H1 (cell line): Measurements from ENCODE around the gene CCDC91. TPM values are rescaled to one million over a fixed set of nuclear protein-coding genes. Genes with fewer than 3 reads are reported as not detected.

ENCODE experiments used
- CTCF ChIA-PET: fragments of 300-600 bp; sonication (Branson Sonifier 250); formaldehyde crosslinking; loops from one replicate; lab custom pipeline; 2021; ENCODE audit not compliant: partially characterized antibody; lab: Charles Lee
- POLR2A ChIA-PET: fragments of 300-600 bp; sonication (Branson Sonifier 250); formaldehyde crosslinking; loops from one replicate; lab custom pipeline; 2021; ENCODE audit warnings: inconsistent platforms; ENCODE audit not compliant: partially characterized antibody; lab: Charles Lee
- DNase-seq, 2 experiments: peaks; one replicate each; pipeline versions ENCODE4 v3.0.0 to v3.0.0-alpha.2; 2010 to 2022; ENCODE audit warnings: low spot score in 2 of 2, low read depth in 1 of 2, mixed read lengths in 1 of 2
- FAIRE-seq: peaks from 2 replicates; lab custom pipeline; 2011; peaks lifted over from hg19 to GRCh38; lab: Jason Lieb, UNC
- H2AFZ ChIP-seq: 2 replicates; pipeline ENCODE4 v1.8.1; 2012; ENCODE audit warnings: low read length, inconsistent platforms
- H2AK5ac ChIP-seq: 2 replicates; pipeline ENCODE4 v1.6.1; 2013; ENCODE audit warnings: low read depth, low read length
- H2BK120ac ChIP-seq: replicated peaks from 2 replicates; pipeline ENCODE3; 2013; ENCODE audit warnings: low read depth, low read length, inconsistent platforms
- H2BK12ac ChIP-seq: 2 replicates; pipeline ENCODE4 v1.6.1; 2013; ENCODE audit warnings: low read depth, low read length
- H2BK15ac ChIP-seq: 2 replicates; pipeline ENCODE4 v1.6.1; 2013; ENCODE audit warnings: low read length
- H2BK20ac ChIP-seq: 2 replicates; pipeline ENCODE4 v1.6.1; 2013; ENCODE audit warnings: low read length
- H2BK5ac ChIP-seq: 2 replicates; pipeline ENCODE4 v1.6.1; 2013; ENCODE audit warnings: low read depth, low read length
- H3K14ac ChIP-seq: 2 replicates; pipeline ENCODE4 v1.6.1; 2013; ENCODE audit warnings: inconsistent platforms; ENCODE audit not compliant: insufficient read length
- H3K18ac ChIP-seq: 2 replicates; pipeline ENCODE4 v1.6.1; 2013; ENCODE audit warnings: low read length; ENCODE audit errors: extremely low read depth
- H3K23ac ChIP-seq: 2 replicates; pipeline ENCODE4 v1.6.1; 2013; ENCODE audit warnings: inconsistent platforms; ENCODE audit not compliant: insufficient read length
- H3K23me2 ChIP-seq: 2 replicates; pipeline ENCODE4 v1.6.1; 2013; ENCODE audit warnings: low read depth, low read length
- H3K27ac ChIP-seq: 2 replicates; pipeline ENCODE4 v1.6.1; 2011; ENCODE audit warnings: low read depth, low read length, inconsistent platforms
- H3K27me3 ChIP-seq, 4 experiments: replicated peaks in 1 of 4; 1 replicate in 1 of 4; 2 replicates in 3 of 4; pipeline versions ENCODE4 v1.6.1 to v1.8.1; 2011 to 2013; ENCODE audit warnings: low read length in 3 of 4, mild to moderate bottlenecking in 3 of 4, inconsistent platforms in 2 of 4, mixed read lengths in 2 of 4, moderate library complexity in 1 of 4; ENCODE audit not compliant: control insufficient read depth in 3 of 4, insufficient read depth in 3 of 4; ENCODE audit errors: extremely low read depth in 1 of 4
- H3K36me3 ChIP-seq, 4 experiments: 2 replicates each; pipeline versions ENCODE4 v1.6.1 to v1.8.1; 2011 to 2013; ENCODE audit warnings: mild to moderate bottlenecking in 4 of 4, low read length in 3 of 4, moderate library complexity in 2 of 4, control low read depth in 1 of 4, inconsistent platforms in 1 of 4; ENCODE audit not compliant: insufficient read depth in 4 of 4, control insufficient read depth in 2 of 4
- H3K4ac ChIP-seq: replicated peaks from 2 replicates; pipeline ENCODE3; 2013; ENCODE audit warnings: low read length, low read depth, mixed read lengths, inconsistent platforms; ENCODE audit not compliant: insufficient read length
- H3K4me1 ChIP-seq, 4 experiments: replicated peaks in 1 of 4; 1 replicate in 1 of 4; 2 replicates in 3 of 4; pipeline versions ENCODE4 v1.6.1 to v1.8.1; 2011 to 2013; ENCODE audit warnings: low read length in 3 of 4, inconsistent platforms in 2 of 4, mixed read lengths in 1 of 4; ENCODE audit not compliant: insufficient read depth in 4 of 4, control insufficient read depth in 3 of 4
- H3K4me2 ChIP-seq, 2 experiments: 2 replicates each; pipeline versions ENCODE4 v1.6.1 to v1.8.1; 2011 to 2013; ENCODE audit warnings: low read depth in 2 of 2, low read length in 2 of 2, control low read depth in 1 of 2, inconsistent platforms in 1 of 2, mild to moderate bottlenecking in 1 of 2; ENCODE audit not compliant: insufficient read depth in 1 of 2
- H3K4me3 ChIP-seq, 4 experiments: fragments of 200-600, 300-600 bp in 1 of 4; sonication (generic), shearing (Covaris generic), sonication (Bioruptor Twin) in 1 of 4; 2 replicates each; pipeline versions ENCODE4 v1.5.1 to v1.8.1; 2011 to 2016; ENCODE audit warnings: low read length in 4 of 4, low read depth in 3 of 4, control low read depth in 2 of 4, inconsistent platforms in 2 of 4, mild to moderate bottlenecking in 2 of 4, mixed read lengths in 1 of 4, moderate library complexity in 1 of 4; ENCODE audit not compliant: insufficient read depth in 2 of 4; ENCODE audit errors: extremely low read depth in 1 of 4
- H3K56ac ChIP-seq: replicated peaks from 2 replicates; pipeline ENCODE3; 2013; ENCODE audit warnings: low read depth, mild to moderate bottlenecking, mixed read lengths, low read length, inconsistent platforms; ENCODE audit not compliant: insufficient read length
- H3K79me1 ChIP-seq: 2 replicates; pipeline ENCODE4 v1.6.1; 2013; ENCODE audit warnings: low read depth, low read length, control low read depth
- H3K79me2 ChIP-seq, 2 experiments: 2 replicates each; pipeline versions ENCODE4 v1.6.1 to v1.8.1; 2012 to 2013; ENCODE audit warnings: low read length in 2 of 2, mild to moderate bottlenecking in 2 of 2, inconsistent platforms in 1 of 2; ENCODE audit not compliant: insufficient read depth in 2 of 2, control insufficient read depth in 1 of 2
- H3K9ac ChIP-seq, 4 experiments: replicated peaks in 1 of 4; 1 replicate in 1 of 4; 2 replicates in 3 of 4; pipeline versions ENCODE4 v1.6.1 to v1.8.1; 2011 to 2013; ENCODE audit warnings: low read depth in 3 of 4, low read length in 3 of 4, control low read depth in 2 of 4, mild to moderate bottlenecking in 2 of 4, moderate library complexity in 2 of 4, inconsistent platforms in 1 of 4; ENCODE audit errors: extremely low read depth in 1 of 4
- H3K9me3 ChIP-seq, 2 experiments: 2 replicates each; pipeline versions ENCODE4 v1.6.1 to v1.8.1; 2012 to 2013; ENCODE audit warnings: mild to moderate bottlenecking in 2 of 2, moderate library complexity in 2 of 2, control low read depth in 1 of 2, inconsistent platforms in 1 of 2, low read depth in 1 of 2, low read length in 1 of 2, mixed read lengths in 1 of 2; ENCODE audit not compliant: insufficient read depth in 2 of 2
- H4K20me1 ChIP-seq, 2 experiments: replicated peaks in 1 of 2; 2 replicates each; pipeline versions ENCODE3 to v1.8.1; 2011 to 2013; ENCODE audit warnings: inconsistent platforms in 2 of 2, low read length in 2 of 2, mild to moderate bottlenecking in 1 of 2; ENCODE audit not compliant: insufficient read depth in 2 of 2, control insufficient read depth in 1 of 2
- H4K5ac ChIP-seq: 2 replicates; pipeline ENCODE4 v1.6.1; 2013; ENCODE audit warnings: low read length, low read depth, mixed read lengths, inconsistent platforms; ENCODE audit not compliant: insufficient read length
- H4K8ac ChIP-seq: 2 replicates; pipeline ENCODE4 v1.8.0; 2013; ENCODE audit warnings: mild to moderate bottlenecking, moderate library complexity, low read length, inconsistent platforms; ENCODE audit not compliant: insufficient read depth; ENCODE audit errors: extremely low read depth
- H4K91ac ChIP-seq: replicated peaks from 2 replicates; pipeline ENCODE3; 2013; ENCODE audit warnings: low read length, mixed read lengths, inconsistent platforms; ENCODE audit not compliant: insufficient read length
- ASH2L ChIP-seq: fragments of 200-600, 300-600 bp; sonication (generic); IDR thresholded peaks from one replicate; pipeline ENCODE4 v1.7.1; 2017; ENCODE audit warnings: low read length
- BCL11A ChIP-seq, 2 experiments: IDR thresholded peaks; one replicate each; pipeline ENCODE4 v1.6.1; 2011; ENCODE audit warnings: low read depth in 2 of 2, low read length in 2 of 2, mild to moderate bottlenecking in 2 of 2
- BRCA1 ChIP-seq: IDR thresholded peaks from 2 replicates; pipeline ENCODE4 v1.6.1; 2012; ENCODE audit warnings: low read depth, low read length, improper control_type of control experiment
- CEBPB ChIP-seq: IDR thresholded peaks from 2 replicates; pipeline ENCODE4 v1.6.1; 2012; ENCODE audit warnings: low read depth, low read length
- CTBP2 ChIP-seq: IDR thresholded peaks from 2 replicates; pipeline ENCODE4 v1.7.0; 2011; ENCODE audit warnings: borderline replicate concordance, mild to moderate bottlenecking, moderate library complexity, mixed read lengths, low read length; ENCODE audit not compliant: insufficient read depth, insufficient read length
- HDAC2 ChIP-seq, 2 experiments: fragments of 300-600 bp in 1 of 2; sonication (generic) in 1 of 2; IDR thresholded peaks; 2 replicates each; pipeline ENCODE4 v1.6.1; 2011 to 2012; ENCODE audit warnings: low read depth in 2 of 2, low read length in 2 of 2, mild to moderate bottlenecking in 2 of 2, moderate library complexity in 2 of 2, borderline replicate concordance in 1 of 2, inconsistent platforms in 1 of 2
- JUN ChIP-seq: IDR thresholded peaks from 2 replicates; pipeline ENCODE4 v1.6.1; 2011; ENCODE audit warnings: low read depth, mild to moderate bottlenecking, improper control_type of control experiment, low read length
- KDM1A ChIP-seq: fragments of 200-600, 300-600 bp; sonication (generic); IDR thresholded peaks from 2 replicates; pipeline ENCODE4 v1.7.1; 2016; ENCODE audit warnings: mild to moderate bottlenecking, low read length, borderline replicate concordance
- KDM5A ChIP-seq: fragments of 200-600 bp; IDR thresholded peaks from 2 replicates; pipeline ENCODE4 v1.7.1; 2012; ENCODE audit warnings: mild to moderate bottlenecking, low read length, inconsistent platforms, mixed read lengths
- NANOG ChIP-seq: IDR thresholded peaks from 2 replicates; pipeline ENCODE4 v1.6.1; 2011; ENCODE audit warnings: low read length, low read depth, mild to moderate bottlenecking, inconsistent platforms; ENCODE audit not compliant: insufficient read depth, poor library complexity, severe bottlenecking
- NRF1 ChIP-seq: IDR thresholded peaks from 2 replicates; pipeline ENCODE4 v1.6.1; 2011; ENCODE audit warnings: mild to moderate bottlenecking, low read depth, low read length, improper control_type of control experiment
- PHF8 ChIP-seq: fragments of 200-600 bp; sonication (generic); conservative IDR thresholded peaks from 2 replicates; pipeline ENCODE4 v1.7.1; 2012; ENCODE audit warnings: low read depth, mild to moderate bottlenecking, inconsistent platforms, low read length, moderate library complexity
- SIRT6 ChIP-seq: IDR thresholded peaks from one replicate; pipeline ENCODE4 v1.7.1; 2012; ENCODE audit warnings: low read length, inconsistent platforms
- SP4 ChIP-seq: IDR thresholded peaks from 2 replicates; pipeline ENCODE4 v1.6.1; 2012; ENCODE audit warnings: low read length, inconsistent platforms
- SUZ12 ChIP-seq: fragments of 200-600 bp; sonication (generic); IDR thresholded peaks from 2 replicates; pipeline ENCODE4 v1.6.1; 2012; ENCODE audit warnings: mild to moderate bottlenecking, inconsistent platforms, low read length, moderate library complexity, mixed read lengths
- WGBS, 2 experiments: shearing (Covaris generic) in 1 of 2; methylation state at CpG; one replicate each; pipeline versions ENCODE4 v1.1.6 to v1.1.7; 2013 to 2015; ENCODE audit warnings: low lambda C conversion rate in 2 of 2, mixed read lengths in 2 of 2, inconsistent platforms in 1 of 2, low coverage in 1 of 2, missing lambda C conversion rate in 1 of 2; ENCODE audit not compliant: insufficient replicate concordance in 2 of 2, insufficient coverage in 1 of 2, insufficient read length in 1 of 2; ENCODE audit errors: extremely low coverage in 1 of 2, missing lambda C conversion rate in 1 of 2; 5-methylcytosine and 5-hydroxymethylcytosine counted together
- polyA plus RNA-seq, 7 experiments: library from polyadenylated mRNA; depleted of rRNA in 3 of 7; stranded (reverse) in 5 of 7; unstranded in 2 of 7; fragments of >200 nt in 5 of 7; fragments of 200-250 nt in 2 of 7; gene quantifications; 1 replicate in 5 of 7; 2 replicates in 1 of 7; 4 replicates in 1 of 7; pipeline versions ENCODE4 v1.2.1 to v1.2.3, GENCODE V29; 2011 to 2013; ENCODE audit warnings: missing spikeins in 2 of 7, mixed read lengths in 2 of 7
- total RNA-seq: library from RNA; stranded (reverse); fragmentation: NEBNext Ultra II Directional; extraction: Animal tissue kit (Norgen Biotek cat#: 25700); gene quantifications from 2 replicates; pipeline ENCODE4 v1.2.1, GENCODE V29; 2021

The CCDC91 gene
- total and polyA plus RNA-seq, 2 of the 8 experiments (the other 6 are each of a cell fraction or from before 2014, with no cell fraction given): 8.6 to 23.1 TPM

GRCh38 chr12:28303192-28303591, 112.9 kb downstream of the CCDC91 start:
- Histone ChIP-seq H3K4me3 (no peak overlapping the region), H3K56ac (no peak overlapping the region), H4K20me1 (no peaks in the 10 kb centered on the region), H3K4me1 (peaks cover 0 to 3% (median 0%) of the 10 kb centered on the region in 4 experiments; a peak in 1 of 7 replicates), H2AFZ (no peak overlapping the region), H2AK5ac (no peak overlapping the region), H3K79me2 (0 out of 4 replicates have a peak, but pooled peaks cover 0 to 3% of the 10 kb centered on the region in 2 experiments), H3K79me1 (no peaks in the 10 kb centered on the region), H3K9me3 (no peaks in the 10 kb centered on the region), H4K5ac (no peak overlapping the region), H3K27me3 (no peaks in the 10 kb centered on the region), H3K4me2 (no peak overlapping the region), H3K23ac (no peak overlapping the region), H2BK15ac (no peak overlapping the region), H3K18ac (no peak overlapping the region), H2BK20ac (no peak overlapping the region), H2BK12ac (no peak overlapping the region), H3K4ac (no peak overlapping the region), H4K8ac (no peak overlapping the region), H3K9ac (no peak overlapping the region), H3K14ac (no peak overlapping the region), H2BK5ac (no peak overlapping the region), H2BK120ac (no peak overlapping the region), H3K23me2 (no peaks in the 10 kb centered on the region; the same call in 1 of the 2 replicates), H3K36me3 (no peaks in the 10 kb centered on the region), H3K27ac (no peak overlapping the region), H4K91ac (no peak overlapping the region)
- DNase-seq: no peak
- ChIA-PET POLR2A (no interaction called here), CTCF (no interaction called here)
- 95 to 97% methylated on average over 3 of the region's 3 CpGs for WGBS, 2 experiments
- no peak for FAIRE-seq
- no peak for TF ChIP-seq KDM5A
- no peak for TF ChIP-seq BRCA1
- no peak for TF ChIP-seq NRF1
- TF ChIP-seq PHF8: no peak
- no peak for TF ChIP-seq CTBP2
- TF ChIP-seq JUN: no peak
- TF ChIP-seq HDAC2 (IDR thresholded peaks at IDR 0.05; ENCODE audit: borderline replicate concordance in 1 of 2, low read depth in 2 of 2, low read length in 2 of 2): no peak
- no peak for TF ChIP-seq NANOG
- TF ChIP-seq KDM1A: no peak
- no peak for TF ChIP-seq SP4
- no peak for TF ChIP-seq CEBPB
- TF ChIP-seq SIRT6: no peak
- no peak for TF ChIP-seq SUZ12
- no peak for TF ChIP-seq ASH2L
- no peak for TF ChIP-seq BCL11A (IDR thresholded peaks at IDR 0.05; ENCODE audit: low read depth in 2 of 2, low read length in 2 of 2)
